Gastroesophageal sphincter (tissue), 3 donors: ENCODE measurements around the gene EEF1AKMT3.

Experiments
- CTCF ChIP-seq, 4 experiments: fragments of 200-600 bp in 2 of 4; fragments of 450-650 bp in 2 of 4; sonication (generic) in 1 of 4; IDR thresholded peaks; one replicate each; pipeline ENCODE4 v1.5.1; 2017 to 2019; ENCODE audit warnings: antibody characterized with exemption in 4 of 4, mild to moderate bottlenecking in 2 of 4, moderate library complexity in 2 of 4
- POLR2A ChIP-seq, 2 donors: fragments of 450-650 bp; IDR thresholded peaks; one replicate each; pipeline ENCODE4 v1.6.1; 2017; ENCODE audit warnings: antibody characterized with exemption in 2 of 2, mild to moderate bottlenecking in 2 of 2, moderate library complexity in 1 of 2

GRCh38 chr12:57830393-57830792, 58.0 kb downstream of the EEF1AKMT3 start:
- TF ChIP-seq CTCF (IDR thresholded peaks at IDR 0.05), result no peak
- no peak for TF ChIP-seq POLR2A (IDR thresholded peaks at IDR 0.05)
